Neural progenitor cell (in vitro differentiated cells): ENCODE measurements around the gene UBE2K. TPM values are rescaled to one million over a fixed set of nuclear protein-coding genes. Genes with fewer than 3 reads are reported as not detected.

Source experiments
- DNase-seq: peaks from one replicate; pipeline ENCODE4 v3.0.0-alpha.2; 2016; ENCODE audit warnings: low spot score
- H2AFZ ChIP-seq: fragments of 200-600 bp; sonication (generic); replicated peaks from 2 replicates; pipeline ENCODE4 v1.6.1; 2016; ENCODE audit warnings: antibody characterized with exemption
- H3F3A ChIP-seq: fragments of 200-600 bp; sonication (generic); 2 replicates; pipeline ENCODE4 v1.6.1; 2016; ENCODE audit warnings: antibody characterized with exemption, low read depth
- H3K27ac ChIP-seq: fragments of 200-600 bp; sonication (generic); 2 replicates; pipeline ENCODE4 v1.5.1; 2016; ENCODE audit warnings: mild to moderate bottlenecking
- H3K27me3 ChIP-seq: fragments of 200-600 bp; sonication (generic); 2 replicates; pipeline ENCODE4 v1.6.1; 2016; ENCODE audit warnings: mild to moderate bottlenecking, moderate library complexity
- H3K36me3 ChIP-seq: fragments of 200-600 bp; sonication (generic); 2 replicates; pipeline ENCODE4 v1.5.1; 2016
- H3K4me1 ChIP-seq: fragments of 200-600 bp; sonication (generic); 2 replicates; pipeline ENCODE4 v1.6.1; 2016; ENCODE audit warnings: mixed run types
- H3K4me2 ChIP-seq: fragments of 200-600 bp; sonication (generic); 2 replicates; pipeline ENCODE4 v1.6.1; 2016
- H3K4me3 ChIP-seq: fragments of 200-600 bp; sonication (generic); 2 replicates; pipeline ENCODE4 v1.5.1; 2016
- H3K79me2 ChIP-seq: fragments of 200-600 bp; sonication (generic); 2 replicates; pipeline ENCODE4 v1.6.1; 2016; ENCODE audit warnings: low read depth
- H3K9ac ChIP-seq: fragments of 200-600 bp; sonication (generic); 2 replicates; pipeline ENCODE4 v1.6.1; 2016
- H3K9me3 ChIP-seq: fragments of 200-600 bp; sonication (generic); 2 replicates; pipeline ENCODE4 v1.5.1; 2016; ENCODE audit warnings: low read depth
- H4K20me1 ChIP-seq: fragments of 200-600 bp; sonication (generic); 2 replicates; pipeline ENCODE4 v1.6.1; 2016; ENCODE audit warnings: low read depth
- H3K27ac Mint-ChIP-seq: 3 replicates; pipeline ENCODE4 v1.8.0; 2021; ENCODE audit warnings: mixed read lengths
- H3K27me3 Mint-ChIP-seq: 2 replicates; pipeline ENCODE4 v1.8.0; 2022; ENCODE audit warnings: low read depth, mild to moderate bottlenecking, inconsistent platforms, moderate library complexity, mixed read lengths; ENCODE audit not compliant: insufficient read depth
- H3K36me3 Mint-ChIP-seq: 3 replicates; pipeline ENCODE4 v1.8.0; 2021; ENCODE audit warnings: mixed read lengths
- H3K4me1 Mint-ChIP-seq: 3 replicates; pipeline ENCODE4 v1.8.0; 2021; ENCODE audit warnings: mixed read lengths
- H3K4me3 Mint-ChIP-seq: 3 replicates; pipeline ENCODE4 v1.8.0; 2021; ENCODE audit warnings: mild to moderate bottlenecking, moderate library complexity, mixed read lengths
- H3K9me3 Mint-ChIP-seq: 3 replicates; pipeline ENCODE4 v1.8.0; 2020; ENCODE audit warnings: mixed read lengths
- CTCF ChIP-seq: fragments of 200-600 bp; sonication (generic); IDR thresholded peaks from 2 replicates; pipeline ENCODE4 v1.5.1; 2017; ENCODE audit warnings: antibody characterized with exemption, mild to moderate bottlenecking
- EZH2 ChIP-seq: fragments of 200-600 bp; sonication (generic); IDR thresholded peaks from 2 replicates; pipeline ENCODE4 v1.6.1; 2017; ENCODE audit warnings: antibody characterized with exemption, mild to moderate bottlenecking, moderate library complexity
- EZH2phosphoT487 ChIP-seq: fragments of 200-600 bp; sonication (generic); IDR thresholded peaks from 2 replicates; pipeline ENCODE4 v1.6.1; 2017; ENCODE audit warnings: antibody characterized with exemption
- total RNA-seq: library from RNA; depleted of rRNA; stranded (reverse); fragments of >200 nt; gene quantifications from 2 replicates; pipeline ENCODE4 v1.2.3, GENCODE V29; 2015; ENCODE audit warnings: low replicate concordance

The UBE2K gene
- total RNA-seq, 1 donor from 2014 or later: 61.8 TPM

- H4K20me1 ChIP-seq: peaks cover 15% of the 10 kb centered on the region
- Mint-ChIP-seq H3K27ac (no peak overlapping the region), H3K4me1 (no peaks in the 10 kb centered on the region), H3K9me3 (no peaks in the 10 kb centered on the region), H3K36me3 (peaks cover 32% of the 10 kb centered on the region), H3K27me3 (no peaks in the 10 kb centered on the region), H3K4me3 (no peak overlapping the region)
- H3F3A ChIP-seq: peaks cover 11% of the 10 kb centered on the region
- no peak overlapping the region for H3K9ac ChIP-seq
- H3K27me3 ChIP-seq: no peaks in the 10 kb centered on the region
- peaks cover 4% of the 10 kb centered on the region for H3K36me3 ChIP-seq
- H3K27ac ChIP-seq: no peak overlapping the region
- DNase-seq: no peak
- peaks cover 19% of the 10 kb centered on the region for H3K79me2 ChIP-seq
- H3K4me1 ChIP-seq: no peaks in the 10 kb centered on the region
- no peak overlapping the region for H3K4me2 ChIP-seq
- H3K9me3 ChIP-seq: no peaks in the 10 kb centered on the region
- H2AFZ ChIP-seq: no peak overlapping the region
- no peak overlapping the region for H3K4me3 ChIP-seq
- TF ChIP-seq EZH2 (no peak), EZH2phosphoT487 (no peak), CTCF (no peak)
Measured at GRCh38 chr4:39761005-39761667, 63.2 kb downstream of the UBE2K start.

GRCh38 chr4:39763714-39764572 is 66.0 kb downstream of the UBE2K start:
- Histone ChIP-seq H3K4me2 (no peak overlapping the region), H3K4me1 (no peaks in the 10 kb centered on the region), H4K20me1 (no peaks in the 10 kb centered on the region), H3K36me3 (peaks cover under 1% of the 10 kb centered on the region), H2AFZ (no peak overlapping the region), H3K4me3 (no peak overlapping the region), H3K27me3 (no peaks in the 10 kb centered on the region), H3F3A (peaks cover 5% of the 10 kb centered on the region), H3K27ac (no peak overlapping the region), H3K79me2 (peaks cover 26% of the 10 kb centered on the region), H3K9me3 (no peaks in the 10 kb centered on the region), H3K9ac (no peak overlapping the region)
- Mint-ChIP-seq H3K36me3 (peaks cover 27% of the 10 kb centered on the region), H3K4me3 (no peak overlapping the region), H3K9me3 (no peaks in the 10 kb centered on the region), H3K27ac (no peak overlapping the region), H3K27me3 (no peaks in the 10 kb centered on the region), H3K4me1 (no peaks in the 10 kb centered on the region)
- TF ChIP-seq CTCF: no peak
- no peak for DNase-seq

- Histone ChIP-seq H3K27ac (no peak overlapping the region), H2AFZ (no peak overlapping the region), H3K4me2 (no peak overlapping the region), H3K79me2 (peaks cover 24% of the 10 kb centered on the region), H3K27me3 (no peaks in the 10 kb centered on the region), H3K4me3 (no peak overlapping the region), H3K9ac (no peak overlapping the region), H3K36me3 (peaks cover 4% of the 10 kb centered on the region), H3K9me3 (no peaks in the 10 kb centered on the region), H3F3A (peaks cover 15% of the 10 kb centered on the region), H3K4me1 (no peaks in the 10 kb centered on the region), H4K20me1 (no peaks in the 10 kb centered on the region)
- no peak for TF ChIP-seq CTCF
- TF ChIP-seq EZH2phosphoT487: no peak
- no peak for TF ChIP-seq EZH2
- Mint-ChIP-seq H3K36me3 (peaks cover 18% of the 10 kb centered on the region), H3K27ac (no peak overlapping the region), H3K4me1 (no peaks in the 10 kb centered on the region), H3K27me3 (peaks cover 2% of the 10 kb centered on the region), H3K4me3 (no peak overlapping the region), H3K9me3 (no peaks in the 10 kb centered on the region)
- DNase-seq: no peak
Measured at GRCh38 chr4:39770005-39770404, 72.1 kb downstream of the UBE2K start.
